ENCODE results near the gene JPT2.

GRCh38 chr16:1645914-1646525, 32.1 kb upstream of the JPT2 start:
- TF ChIP-seq POLR2AphosphoS5 (IDR thresholded peaks at IDR 0.05; ENCODE audit: low read depth, low read length) (no peak), POLR2A (IDR thresholded peaks at IDR 0.05; ENCODE audit: low read depth, low read length) (no peak), TAF1 (IDR thresholded peaks at IDR 0.05; ENCODE audit: low read depth, low read length) (no peak), SPI1 (IDR thresholded peaks at IDR 0.05; ENCODE audit: low read depth, low read length) (no peak), POU2F2 (IDR thresholded peaks at IDR 0.05; ENCODE audit: low read depth, low read length) (no peak), PAX5 (IDR thresholded peaks at IDR 0.05; ENCODE audit: insufficient read depth, low read length, severe bottlenecking) (no peak)
